Stimulated activated CD4-positive, alpha-beta T cell treated with anti-CD3 and anti-CD28 coated beads, Interleukin-15, amount 100 ng/mL, for 1 hour (primary cell): ENCODE measurements around the gene TMEM52B.
"Not testable (repeated sequence)": the region's sequence is repeated elsewhere in the genome, so short reads cannot be mapped to it uniquely, and the experiment has no call there.

Experiments used
- DNase-seq, 2 donors: peaks; one replicate each; pipeline ENCODE4 v3.0.0-alpha.2; 2020; ENCODE audit warnings: low read depth in 1 of 2, low spot score in 1 of 2

TMEM52B gene

DNA sequence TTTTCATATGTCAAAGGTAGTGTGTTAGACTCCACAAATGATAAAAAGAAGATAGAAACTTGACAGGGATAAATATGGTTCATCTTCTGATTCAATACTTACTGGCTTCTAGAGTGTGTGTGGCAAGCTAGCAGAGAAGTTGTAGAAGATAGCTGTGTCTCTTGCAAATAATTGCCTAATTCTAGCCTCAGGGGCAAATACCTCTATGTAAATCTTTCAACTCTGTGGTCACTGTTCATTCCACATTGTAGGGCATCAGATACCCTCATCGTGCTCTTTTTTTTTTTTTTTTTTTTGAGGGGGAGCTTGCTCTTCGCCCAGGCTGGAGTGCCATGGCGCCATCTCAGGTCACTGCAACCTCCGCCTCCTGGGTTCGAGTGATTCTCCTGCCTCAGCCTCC, 8.6 kb upstream of the TMEM52B start:
- DNase-seq, result no peak

DNA sequence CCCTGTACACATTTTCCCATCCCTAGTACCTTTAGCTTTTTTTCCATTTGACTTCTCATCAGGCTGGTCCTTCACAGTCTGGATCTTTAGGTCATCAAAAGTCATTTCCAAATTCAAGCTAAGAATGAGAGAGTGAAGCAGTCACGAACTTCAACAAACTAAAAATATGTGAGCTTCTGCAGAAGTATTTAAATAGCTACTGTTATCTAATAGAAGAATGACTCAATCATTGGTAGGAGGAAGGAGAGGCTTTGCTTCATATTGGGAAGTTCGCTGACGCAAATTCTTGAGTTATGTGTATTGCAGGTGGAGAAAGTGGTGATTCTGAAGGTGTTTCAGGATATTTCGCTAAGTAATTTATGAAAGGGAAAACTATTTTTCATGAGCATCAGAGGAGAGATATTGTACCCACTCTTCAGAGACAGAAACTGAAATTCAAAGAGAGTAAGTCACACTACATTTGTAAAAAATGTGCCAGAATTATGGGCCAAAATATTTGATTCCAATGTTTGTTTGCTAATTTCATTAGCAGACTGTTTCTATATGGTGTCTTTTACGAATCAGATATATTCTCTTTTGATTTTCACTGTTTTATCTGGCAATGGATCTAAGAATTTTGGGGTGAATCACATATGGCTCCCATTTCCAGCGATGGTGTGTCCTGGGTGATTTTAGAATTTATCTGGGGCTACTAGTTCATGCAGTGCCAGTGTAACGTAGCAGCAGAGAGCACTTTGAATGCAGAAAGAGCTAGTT, 6.7 kb upstream of the TMEM52B start, which contains the start of gene OLR1:
OLR1 (minus strand) TSS at position 160 of the 756 bp plus-strand sequence; CDS start at position 105, 55 bp downstream.
- no peak for DNase-seq

DNA sequence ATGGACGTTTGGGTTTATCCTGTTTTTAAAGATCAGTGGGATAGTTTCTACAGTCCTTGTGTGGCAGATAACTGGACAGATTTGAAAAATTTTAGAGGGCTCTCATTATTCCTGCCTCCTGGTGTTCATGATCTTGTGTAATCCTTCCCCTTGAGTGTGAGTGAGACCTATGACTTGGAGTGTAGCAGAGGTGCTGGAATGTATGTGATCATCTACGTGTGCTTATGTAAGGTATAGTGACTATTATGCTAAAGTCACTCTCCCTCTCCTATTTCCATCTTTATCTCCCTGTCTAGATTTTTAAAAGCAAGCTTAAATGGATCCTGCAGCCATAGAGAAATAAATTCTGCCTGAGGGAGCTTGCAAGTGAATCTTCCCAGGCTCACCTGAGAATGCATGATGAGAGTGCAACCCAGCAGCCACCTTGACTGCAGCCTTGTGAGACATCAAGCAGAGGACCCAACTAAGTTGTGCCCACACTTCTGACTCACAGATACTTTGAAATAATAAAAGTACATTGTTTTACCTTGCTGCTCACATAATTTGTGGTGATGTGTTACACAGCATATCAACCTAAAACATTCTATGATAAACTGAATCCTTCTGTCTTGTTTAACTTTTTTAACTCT, 3.7 kb upstream of the TMEM52B start:
- DNase-seq, result no peak

GRCh38 chr12:10175846-10176636, 2.8 kb upstream of the TMEM52B start:
- no peak for DNase-seq

DNA sequence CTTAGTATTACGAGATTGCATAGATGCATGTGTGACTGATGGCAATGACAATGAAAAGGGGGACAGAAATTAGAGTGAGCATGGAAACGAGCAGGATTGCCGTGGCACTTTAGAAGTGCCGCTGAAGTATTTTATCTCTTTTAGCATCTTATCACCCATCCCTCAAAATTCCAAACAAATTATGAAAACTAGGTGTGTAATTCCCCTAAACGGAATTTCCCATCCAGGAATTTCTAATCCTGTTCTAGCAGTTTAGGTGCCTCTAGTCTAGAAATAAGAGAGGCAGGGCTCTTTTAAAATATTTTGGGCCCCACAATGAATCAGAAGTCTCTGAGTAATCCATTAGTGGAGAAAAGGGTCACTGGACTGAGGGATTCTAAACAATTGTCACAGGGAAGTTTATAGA, 947 bp downstream of the TMEM52B start:
- no peak for DNase-seq

DNA sequence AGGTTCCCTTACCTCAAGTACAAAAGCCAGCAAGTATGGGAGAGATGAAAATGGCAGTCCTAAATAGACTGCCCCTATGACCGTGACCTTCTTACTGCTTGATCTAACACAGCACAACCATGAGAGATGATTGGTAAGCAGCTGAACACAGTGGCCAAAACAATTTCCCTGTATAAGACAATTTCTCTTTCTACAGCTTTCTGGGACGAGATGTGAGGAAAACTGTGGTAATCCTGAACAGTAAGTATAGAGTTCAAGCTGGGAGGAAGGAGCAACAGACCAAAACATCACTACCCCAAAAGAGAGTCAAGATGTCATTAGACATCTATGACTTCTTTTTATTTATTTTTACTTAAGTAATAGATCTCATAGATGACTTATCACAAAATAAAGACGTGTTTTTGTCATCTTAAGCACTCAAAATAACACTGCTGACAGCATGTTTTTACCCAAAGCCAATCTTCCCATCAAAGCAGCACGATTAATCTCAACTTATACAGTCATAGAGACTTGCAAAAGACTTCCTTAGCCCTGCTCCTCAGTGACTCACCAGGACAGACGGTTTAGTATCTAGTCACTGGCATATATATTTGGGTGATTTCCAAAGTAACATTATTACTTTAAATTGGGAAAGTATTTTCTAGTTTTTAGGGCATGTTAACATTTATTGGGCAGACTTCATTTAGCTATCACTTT, 3.7 kb downstream of the TMEM52B start:
- no peak for DNase-seq

DNA sequence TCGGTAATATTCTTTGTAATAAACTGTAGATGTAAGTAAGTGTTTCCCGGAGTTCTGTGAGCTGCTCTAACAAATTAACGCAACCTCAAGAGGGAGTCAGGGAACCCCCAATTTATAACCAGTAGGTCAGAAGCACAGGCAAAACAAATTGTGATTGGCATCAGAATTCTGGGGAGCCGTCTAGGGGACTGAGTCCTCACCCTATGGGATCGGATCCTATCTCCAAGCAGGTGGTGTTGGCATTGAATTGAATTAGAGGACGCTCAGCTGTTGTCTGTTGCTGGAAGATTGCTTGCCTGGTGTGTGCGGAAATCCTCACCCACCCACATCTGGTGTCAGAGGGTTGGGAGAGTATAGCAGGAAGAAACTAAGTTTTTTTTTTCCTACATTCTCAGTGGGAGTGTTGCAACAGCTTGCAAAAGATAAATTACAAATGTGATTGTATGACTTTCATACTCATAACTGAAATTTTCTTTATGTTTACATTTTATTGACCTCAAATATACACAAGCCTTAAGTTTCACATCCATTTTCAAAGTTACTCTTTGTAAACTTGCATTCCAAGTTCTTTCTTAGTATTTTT, 5.5 kb downstream of the TMEM52B start:
- DNase-seq, result no peak

GRCh38 chr12:10186299-10186698, 7.5 kb downstream of the TMEM52B start:
- DNase-seq, result no peak

DNA sequence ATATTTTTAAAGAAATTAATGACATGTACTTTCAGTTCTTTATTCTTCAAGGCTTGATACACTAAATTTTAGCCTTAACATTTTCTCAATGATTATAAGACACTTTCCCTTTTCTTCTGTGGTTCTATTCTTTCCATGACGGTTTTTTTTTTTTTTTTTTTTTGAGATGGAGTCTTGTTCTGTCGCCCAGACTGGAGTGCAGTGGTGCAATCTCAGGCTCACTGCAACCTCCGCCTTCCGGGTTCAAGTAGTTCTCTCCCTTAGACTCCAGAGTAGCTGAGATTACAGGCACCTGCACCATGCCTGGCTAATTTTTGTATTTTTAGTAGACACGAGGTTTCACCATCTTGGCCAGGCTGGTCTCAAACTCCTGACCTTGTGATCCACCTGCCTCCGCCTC, 8.1 kb downstream of the TMEM52B start:
- DNase-seq, result not testable (repeated sequence)

GRCh38 chr12:10189653-10190052, 10.8 kb downstream of the TMEM52B start:
- DNase-seq, result no peak

DNA sequence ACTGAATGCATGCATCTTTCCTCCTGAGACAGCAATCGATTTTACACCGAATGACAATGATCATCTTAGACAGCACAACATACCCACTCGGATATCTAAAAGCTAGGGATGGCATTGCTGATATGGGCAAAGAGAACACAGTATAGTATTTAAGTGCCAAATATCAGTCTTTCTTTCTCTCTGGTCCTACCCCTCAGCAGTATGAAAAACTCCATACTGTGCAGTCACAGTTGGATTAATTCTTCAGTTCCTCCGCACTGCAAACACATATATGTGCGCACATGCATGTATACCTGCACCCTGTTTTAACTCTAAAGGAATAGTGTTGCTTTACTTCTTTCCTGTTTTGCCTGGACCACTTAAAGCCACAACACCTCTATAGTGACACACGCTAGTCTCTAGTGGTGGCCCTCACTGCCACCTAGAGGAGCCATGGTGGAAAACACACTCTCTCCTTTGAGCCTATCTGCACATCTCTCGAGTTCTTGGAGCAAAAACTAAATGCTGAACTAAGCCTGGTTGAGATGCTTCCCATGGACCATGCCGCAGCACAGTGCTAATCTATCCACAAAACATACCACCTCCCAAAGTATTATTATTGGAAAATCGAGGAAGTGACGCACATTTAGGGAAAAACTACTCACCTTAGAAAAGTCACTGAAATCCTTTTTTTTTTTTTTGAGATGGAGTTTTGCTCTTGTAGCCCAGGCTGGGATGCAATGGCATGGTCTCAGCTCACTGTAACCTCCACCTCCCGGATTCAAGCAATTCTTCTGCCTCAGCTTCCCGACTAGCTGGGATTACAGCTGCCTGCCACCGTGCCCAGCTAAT, 11.9 kb downstream of the TMEM52B start:
- peak in 1 of 2 donors; percentile 18 for DNase-seq

- DNase-seq, result no peak
Measured at GRCh38 chr12:10191865-10192264, 13.0 kb downstream of the TMEM52B start.

- no peak for DNase-seq
Measured at GRCh38 chr12:10194160-10194670, 15.4 kb downstream of the TMEM52B start.

DNA sequence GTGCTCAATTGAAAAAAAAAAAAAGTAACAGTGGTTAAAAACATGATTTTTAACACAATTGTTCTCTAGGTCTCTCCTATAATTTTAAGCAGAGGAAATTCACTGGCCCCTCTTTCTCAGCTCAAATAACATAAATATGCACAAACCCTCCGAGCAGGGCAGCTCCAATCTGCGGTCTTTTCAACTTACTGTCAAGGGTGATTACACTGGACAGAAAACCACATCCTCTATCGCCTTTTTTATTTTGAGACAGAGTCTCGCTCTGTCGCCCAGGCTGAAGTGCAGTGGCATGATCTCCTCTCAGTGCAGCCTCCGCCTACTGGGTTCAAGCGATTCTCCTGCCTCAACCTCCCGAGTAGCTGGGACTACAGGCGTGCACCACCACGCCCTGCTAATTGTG, 17.4 kb downstream of the TMEM52B start:
- no peak for DNase-seq

GRCh38 chr12:10197879-10198278, 19.0 kb downstream of the TMEM52B start:
- no peak for DNase-seq

DNA sequence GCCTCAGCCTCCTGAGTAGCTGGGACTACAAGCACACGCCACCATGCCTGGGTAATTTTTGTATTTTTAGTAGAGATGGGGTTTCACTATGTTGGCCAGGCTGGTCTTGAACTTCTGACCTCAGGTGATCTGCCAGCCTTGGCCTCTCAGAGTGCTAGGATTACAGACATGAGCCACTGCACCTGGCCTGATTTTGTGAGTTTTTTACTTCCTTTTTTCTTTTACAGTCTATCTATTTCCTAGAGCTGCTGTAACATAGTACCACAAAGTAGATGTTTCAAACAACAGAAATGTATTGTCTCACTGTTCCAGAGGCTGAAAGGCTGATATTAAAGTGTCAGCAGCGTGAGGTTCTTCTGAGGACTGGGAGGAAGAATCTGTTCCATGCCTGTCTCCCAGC, 25.7 kb downstream of the TMEM52B start:
- not testable (repeated sequence) for DNase-seq

GRCh38 chr12:10205220-10205807, 26.5 kb downstream of the TMEM52B start:
- no peak for DNase-seq

GRCh38 chr12:10207136-10207535, 28.3 kb downstream of the TMEM52B start:
- no peak for DNase-seq

- no peak for DNase-seq
Measured at GRCh38 chr12:10210225-10210624, 31.4 kb downstream of the TMEM52B start.
